ENCODE results near the gene TAS2R41.

DNA sequence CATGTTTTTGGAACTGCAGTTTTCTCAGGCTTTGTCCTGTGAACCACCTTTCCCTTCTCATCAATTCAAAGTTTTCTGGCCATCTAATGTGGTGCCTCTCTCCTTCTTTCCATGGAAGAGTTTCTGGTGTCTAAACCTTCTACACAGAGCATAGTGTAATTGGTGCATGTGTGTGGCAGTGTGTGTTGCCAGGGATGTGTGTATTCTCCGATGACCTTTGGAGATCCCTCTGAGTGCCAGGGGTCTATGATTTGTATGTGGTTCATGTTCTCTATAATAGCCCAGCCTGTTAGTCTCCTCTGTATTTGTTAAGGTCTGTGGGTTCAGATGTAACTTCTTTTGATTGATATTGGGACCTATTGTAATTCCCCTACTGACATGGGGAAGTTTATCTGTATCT, 32.9 kb upstream of the TAS2R41 start:
- TF ChIP-seq, protein P1, sequence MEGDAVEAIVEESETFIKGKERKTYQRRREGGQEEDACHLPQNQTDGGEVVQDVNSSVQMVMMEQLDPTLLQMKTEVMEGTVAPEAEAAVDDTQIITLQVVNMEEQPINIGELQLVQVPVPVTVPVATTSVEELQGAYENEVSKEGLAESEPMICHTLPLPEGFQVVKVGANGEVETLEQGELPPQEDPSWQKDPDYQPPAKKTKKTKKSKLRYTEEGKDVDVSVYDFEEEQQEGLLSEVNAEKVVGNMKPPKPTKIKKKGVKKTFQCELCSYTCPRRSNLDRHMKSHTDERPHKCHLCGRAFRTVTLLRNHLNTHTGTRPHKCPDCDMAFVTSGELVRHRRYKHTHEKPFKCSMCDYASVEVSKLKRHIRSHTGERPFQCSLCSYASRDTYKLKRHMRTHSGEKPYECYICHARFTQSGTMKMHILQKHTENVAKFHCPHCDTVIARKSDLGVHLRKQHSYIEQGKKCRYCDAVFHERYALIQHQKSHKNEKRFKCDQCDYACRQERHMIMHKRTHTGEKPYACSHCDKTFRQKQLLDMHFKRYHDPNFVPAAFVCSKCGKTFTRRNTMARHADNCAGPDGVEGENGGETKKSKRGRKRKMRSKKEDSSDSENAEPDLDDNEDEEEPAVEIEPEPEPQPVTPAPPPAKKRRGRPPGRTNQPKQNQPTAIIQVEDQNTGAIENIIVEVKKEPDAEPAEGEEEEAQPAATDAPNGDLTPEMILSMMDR (IDR thresholded peaks at IDR 0.05; ENCODE audit: insufficient read depth, low read depth, low read length), result no peak
- no peak for TF ChIP-seq EZH2 (IDR thresholded peaks at IDR 0.05; ENCODE audit: insufficient read depth, low read length)
